GM21619 (cell line): ENCODE results near the gene PDZK1IP1.
"Not testable (repeated sequence)": the region's sequence is repeated elsewhere in the genome, so short reads cannot be mapped to it uniquely, and the experiment has no call there.

Source experiments
- ATAC-seq: cut with Tn5 transposase; IDR thresholded peaks from one replicate; pipeline ENCODE4 v1.9.1; 2021; ENCODE audit not compliant: unreplicated experiment

The PDZK1IP1 gene

DNA sequence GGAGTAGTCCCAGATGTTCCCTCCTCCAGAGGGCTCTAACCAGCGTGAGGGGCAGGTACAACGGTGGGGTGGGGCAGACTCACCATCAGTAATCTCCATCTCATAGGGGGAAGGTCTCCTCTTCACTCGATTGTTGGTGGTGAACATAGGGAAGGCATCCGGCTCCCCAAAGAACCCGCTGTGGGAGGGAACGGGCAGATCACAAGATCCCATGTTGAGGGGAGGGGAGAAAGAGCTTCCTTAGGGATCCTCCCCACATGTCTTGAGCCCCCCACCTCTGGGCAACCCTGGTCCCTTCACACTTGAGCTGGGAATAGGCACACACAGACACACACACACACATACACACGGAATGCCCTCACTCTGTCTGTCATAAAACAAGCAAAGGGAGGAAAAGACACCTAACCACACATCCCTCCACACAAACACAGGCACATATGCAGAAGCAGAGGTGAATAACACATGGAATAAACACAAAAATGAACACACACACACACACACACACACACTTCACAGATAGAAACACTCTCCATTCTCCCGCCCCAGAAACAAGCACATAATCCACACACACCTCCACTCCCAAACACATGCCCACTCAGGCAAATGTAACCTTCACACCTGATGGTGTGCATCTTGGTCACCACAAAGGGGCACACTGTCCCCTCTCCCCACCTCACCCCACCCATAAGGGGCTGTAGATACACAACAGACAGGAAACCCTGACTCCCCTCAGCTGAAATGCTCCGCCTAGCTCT lies 34.3 kb upstream of the PDZK1IP1 start:
- ATAC-seq: no peak

GRCh38 chr1:47223174-47223920 lies 33.5 kb upstream of the PDZK1IP1 start:
- ATAC-seq: no peak

- no peak for ATAC-seq
Measured at GRCh38 chr1:47222476-47222875, 32.6 kb upstream of the PDZK1IP1 start.

DNA sequence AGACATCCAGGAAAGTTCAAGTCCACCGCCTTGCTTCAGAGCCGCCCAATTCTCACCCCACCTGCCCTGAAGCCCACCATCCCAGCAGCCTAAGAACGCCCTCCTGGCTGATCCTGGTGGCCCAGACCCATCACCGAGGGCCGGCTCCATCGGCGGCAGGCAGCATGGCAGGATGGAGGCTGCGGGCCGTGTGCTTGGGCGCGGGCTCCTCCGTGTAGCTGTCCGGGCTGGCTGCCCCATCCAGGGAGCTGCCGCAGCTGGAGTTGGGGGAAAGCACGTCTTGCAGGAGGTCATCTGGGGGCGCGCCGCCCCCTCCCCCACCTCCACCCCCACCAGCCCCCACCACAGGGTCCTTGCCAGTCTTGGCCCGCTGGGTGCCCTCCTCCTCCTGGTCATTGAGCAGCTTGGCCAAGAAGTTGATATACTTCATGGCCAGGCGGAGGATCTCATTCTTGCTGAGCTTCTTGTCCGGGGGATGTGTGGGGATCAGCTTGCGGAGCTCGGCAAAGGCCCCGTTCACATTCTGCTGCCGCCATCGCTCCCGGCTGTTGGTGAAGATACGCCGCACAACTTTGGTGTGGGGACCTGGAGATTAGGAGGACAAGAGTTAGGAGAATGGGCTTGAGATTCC lies 29.9 kb upstream of the PDZK1IP1 start:
- no peak for ATAC-seq

DNA sequence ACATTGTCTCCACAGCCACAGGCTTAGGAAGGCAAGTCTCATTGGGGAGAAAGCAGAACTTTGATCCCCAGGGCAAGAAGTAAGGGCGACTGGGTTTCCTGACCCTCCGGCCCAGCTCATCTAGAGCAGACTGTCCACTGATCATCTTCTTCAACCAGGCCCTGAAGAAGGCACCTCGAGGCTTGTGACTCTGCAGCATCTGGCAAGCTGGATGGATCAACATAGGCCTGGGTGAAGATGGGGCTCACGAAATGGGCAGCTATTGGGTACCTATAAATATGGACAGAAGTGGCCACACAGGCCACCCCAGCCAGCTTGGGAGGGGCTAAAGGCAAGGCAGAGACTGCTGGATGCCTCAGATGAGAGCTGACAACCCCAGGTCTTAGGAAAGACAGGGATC lies 29.2 kb upstream of the PDZK1IP1 start:
- no peak for ATAC-seq

DNA sequence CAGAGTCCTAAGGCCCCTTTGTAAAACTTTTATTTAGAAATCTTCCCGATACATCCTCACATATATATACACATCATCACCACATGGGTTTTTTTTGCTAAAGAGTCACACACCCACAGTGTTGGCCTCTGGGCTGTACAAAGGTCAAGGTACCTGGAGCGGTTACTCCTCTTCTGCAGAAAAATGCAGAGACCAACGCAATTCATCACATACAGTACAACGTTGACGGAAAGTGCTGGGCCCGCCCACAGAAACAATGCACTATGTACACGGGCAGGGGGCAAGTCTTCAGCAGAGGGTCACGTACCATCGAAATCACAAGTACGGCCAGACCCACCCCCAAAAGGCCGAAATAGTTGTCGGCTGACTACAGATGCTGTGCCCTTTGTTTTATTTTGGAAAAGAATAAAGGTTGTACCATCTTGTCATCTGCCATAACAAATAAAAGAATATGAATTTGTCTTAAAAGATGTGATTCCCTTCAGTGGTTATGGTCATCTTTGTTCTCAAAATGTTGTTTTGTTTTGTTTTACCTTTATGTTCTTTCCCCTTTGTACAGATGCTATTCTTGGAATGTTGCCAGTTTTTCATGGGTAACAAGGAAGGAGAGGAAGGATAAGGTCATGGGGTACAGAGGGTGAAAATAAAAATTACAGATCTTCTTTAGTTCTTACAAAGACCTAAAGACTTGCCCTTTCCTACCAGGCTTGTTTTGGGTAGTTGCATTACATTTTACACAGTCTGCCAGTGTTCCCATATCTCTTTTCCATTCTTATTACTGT lies 26.6 kb upstream of the PDZK1IP1 start:
- ATAC-seq: no peak

DNA sequence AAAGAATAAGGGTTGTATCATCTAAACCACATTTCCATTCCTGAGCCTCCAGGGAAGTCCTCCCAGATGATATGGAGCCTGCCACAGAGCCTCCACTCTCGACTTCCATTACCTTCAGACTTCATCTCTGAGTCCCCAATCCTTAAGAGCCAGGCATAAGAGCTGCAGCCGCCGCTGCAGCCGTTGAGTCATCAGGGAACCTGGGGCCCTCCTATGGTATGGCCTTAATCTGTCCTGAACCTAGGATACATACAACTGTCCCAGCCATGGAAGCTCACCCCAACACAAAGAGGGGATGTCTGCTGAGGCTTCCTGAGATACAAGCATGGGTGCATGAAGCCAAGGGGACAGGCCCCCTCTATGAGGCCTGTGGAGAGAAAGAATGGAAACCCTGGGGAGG lies 25.9 kb upstream of the PDZK1IP1 start:
- no peak for ATAC-seq

DNA sequence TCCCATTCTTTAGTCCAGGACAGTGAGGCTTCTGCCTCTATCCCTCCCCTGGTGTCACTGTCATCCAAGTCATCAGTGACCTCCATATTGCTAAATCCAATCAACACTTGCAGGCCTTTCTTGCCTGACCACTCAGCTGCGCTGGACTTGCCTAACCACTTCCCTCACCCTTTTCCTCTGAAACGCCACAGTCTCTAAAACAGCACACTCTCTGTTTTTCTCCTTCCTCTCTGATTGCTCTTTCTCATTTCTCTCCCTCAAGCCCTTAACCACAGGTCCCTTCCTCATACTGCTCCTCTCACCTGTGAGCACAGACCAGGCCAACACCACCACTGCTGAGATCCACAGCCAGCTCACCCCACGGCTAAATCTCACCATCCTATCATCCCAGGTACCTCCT lies 24.7 kb upstream of the PDZK1IP1 start:
- ATAC-seq: no peak

DNA sequence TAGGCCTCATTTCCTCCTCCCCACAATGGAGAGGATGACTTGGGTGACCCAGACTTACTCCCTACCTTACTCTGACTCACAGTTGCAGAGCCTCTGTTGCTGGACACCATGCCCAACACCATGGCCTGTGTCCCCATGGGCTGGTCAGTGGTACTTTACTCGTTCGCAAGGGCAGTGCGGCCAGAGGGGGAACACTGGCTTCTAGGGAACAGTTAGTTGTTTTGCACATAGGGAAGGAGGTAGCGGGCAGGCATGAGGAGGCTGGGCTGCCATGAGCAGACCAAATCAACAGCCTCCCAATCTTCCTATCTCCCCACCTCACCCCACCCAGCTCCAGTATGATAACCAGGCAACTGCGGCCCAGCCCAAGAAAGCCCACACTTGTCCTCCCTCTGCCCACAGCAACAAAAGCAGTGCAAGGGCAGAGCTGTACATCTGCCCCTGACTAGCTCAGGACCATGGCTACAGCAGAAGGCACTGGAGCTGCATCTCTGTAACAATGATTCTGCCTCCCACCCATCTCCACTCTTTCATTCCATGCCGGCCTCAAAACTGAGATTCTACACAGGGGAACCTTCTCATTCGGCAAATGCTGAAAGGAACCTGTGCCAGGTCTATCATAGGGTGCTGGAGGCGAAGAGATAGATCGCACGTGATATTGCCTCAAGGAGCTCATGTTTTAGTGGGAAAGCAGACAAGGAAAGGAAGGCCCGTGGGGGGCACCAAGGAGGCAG lies 23.6 kb upstream of the PDZK1IP1 start:
- no peak for ATAC-seq

GRCh38 chr1:47212636-47213229 lies 22.9 kb upstream of the PDZK1IP1 start:
- no peak for ATAC-seq

GRCh38 chr1:47211796-47212269 lies 22.0 kb upstream of the PDZK1IP1 start:
- no peak for ATAC-seq

- no peak for ATAC-seq
Measured at GRCh38 chr1:47210666-47211065, 20.8 kb upstream of the PDZK1IP1 start.

DNA sequence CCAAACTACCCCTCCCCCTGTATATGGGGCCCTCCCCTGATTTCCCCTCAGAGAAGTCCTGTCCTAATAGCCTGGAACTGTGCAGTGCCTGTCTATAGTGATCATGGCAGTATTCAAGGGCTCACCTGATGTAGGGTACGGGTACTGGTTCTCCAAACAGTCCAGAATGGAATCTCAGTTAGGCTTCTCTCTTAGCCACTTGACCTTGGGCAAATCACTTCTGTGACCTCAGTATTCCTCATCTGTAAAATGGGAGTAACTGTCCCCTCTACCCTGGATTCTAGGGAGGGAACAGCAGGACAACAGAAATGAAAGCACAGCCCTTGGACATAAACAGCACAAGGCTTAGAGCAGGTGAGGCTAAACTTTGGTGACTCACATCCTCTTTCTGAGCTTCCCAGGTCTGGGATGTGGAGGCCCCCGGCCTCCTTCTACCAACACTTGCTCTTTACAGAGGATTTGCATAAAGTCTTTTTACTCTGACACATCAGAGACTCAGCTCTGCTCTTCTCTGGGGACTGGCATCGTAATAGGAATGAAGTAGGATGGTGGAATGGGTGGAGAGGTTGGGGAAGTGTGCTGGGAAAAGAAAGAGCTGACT lies 20.0 kb upstream of the PDZK1IP1 start:
- no peak for ATAC-seq

DNA sequence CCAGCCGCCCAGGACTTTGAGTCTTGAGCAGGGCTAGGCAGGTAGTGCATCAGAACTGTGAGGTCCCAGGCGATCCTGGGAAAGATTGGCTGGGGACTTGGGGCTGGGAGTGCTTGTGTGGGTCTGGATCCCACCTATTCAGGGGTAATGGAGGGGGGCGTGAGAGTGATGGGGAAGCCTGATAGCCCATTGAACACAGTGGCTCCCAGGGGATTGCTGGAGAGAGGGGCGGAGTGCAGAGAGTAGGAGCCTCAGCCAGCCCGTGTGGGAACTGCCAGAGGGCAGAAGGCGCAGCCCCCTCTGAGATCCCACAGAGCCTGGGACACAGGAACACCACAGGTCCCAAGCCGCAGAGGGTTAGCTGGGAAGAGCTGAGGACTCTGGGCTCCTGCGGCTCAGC lies 19.3 kb upstream of the PDZK1IP1 start:
- ATAC-seq: no peak

- ATAC-seq: no peak
Measured at GRCh38 chr1:47208374-47208850, 18.6 kb upstream of the PDZK1IP1 start.

DNA sequence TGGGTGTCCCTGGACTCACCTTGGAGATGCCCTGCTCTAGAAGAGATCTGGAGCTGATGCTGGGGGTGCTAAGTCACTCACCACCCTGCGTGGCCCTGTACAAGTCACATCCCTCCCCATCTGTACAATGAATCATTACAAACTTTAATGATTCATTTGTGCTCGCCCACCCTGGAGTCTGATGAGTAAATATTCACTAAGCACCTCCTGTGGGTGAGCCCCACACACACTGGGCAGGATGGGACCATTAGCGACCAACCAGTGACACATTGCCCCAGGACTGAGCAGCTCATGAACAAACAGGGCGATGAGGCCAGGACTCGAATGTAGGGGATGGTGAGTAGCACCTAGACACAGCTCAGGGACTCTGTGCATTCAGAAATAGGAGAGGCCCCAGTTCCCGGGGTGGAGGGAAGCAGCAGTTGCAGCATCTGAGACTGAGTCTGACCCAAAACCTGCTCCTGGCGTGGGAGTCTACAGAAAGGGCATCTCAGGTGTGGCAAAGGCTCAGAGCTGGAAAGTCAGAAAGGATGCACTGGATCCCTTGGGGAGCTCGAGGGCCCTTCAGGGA lies 18.1 kb upstream of the PDZK1IP1 start:
- no peak for ATAC-seq

- no peak for ATAC-seq
Measured at GRCh38 chr1:47205918-47206317, 16.1 kb upstream of the PDZK1IP1 start.

DNA sequence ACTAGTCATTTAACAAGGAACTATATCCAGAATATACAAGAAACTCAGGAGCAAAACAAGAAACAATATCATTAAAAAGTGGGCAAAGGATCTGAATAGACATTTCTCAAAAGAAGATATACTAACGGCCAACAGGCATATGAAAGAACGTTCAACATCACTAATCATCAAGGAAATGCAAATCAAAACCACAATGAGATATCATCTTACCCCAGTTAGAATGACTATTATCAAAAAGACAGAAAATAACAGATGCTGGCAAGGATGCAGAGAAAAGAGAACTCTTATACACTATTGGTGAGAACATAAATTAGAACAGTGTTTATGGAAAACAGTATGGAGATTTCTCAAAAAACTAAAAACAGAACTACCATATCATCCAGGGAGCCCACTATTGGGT lies 13.7 kb upstream of the PDZK1IP1 start:
- ATAC-seq: not testable (repeated sequence)

DNA sequence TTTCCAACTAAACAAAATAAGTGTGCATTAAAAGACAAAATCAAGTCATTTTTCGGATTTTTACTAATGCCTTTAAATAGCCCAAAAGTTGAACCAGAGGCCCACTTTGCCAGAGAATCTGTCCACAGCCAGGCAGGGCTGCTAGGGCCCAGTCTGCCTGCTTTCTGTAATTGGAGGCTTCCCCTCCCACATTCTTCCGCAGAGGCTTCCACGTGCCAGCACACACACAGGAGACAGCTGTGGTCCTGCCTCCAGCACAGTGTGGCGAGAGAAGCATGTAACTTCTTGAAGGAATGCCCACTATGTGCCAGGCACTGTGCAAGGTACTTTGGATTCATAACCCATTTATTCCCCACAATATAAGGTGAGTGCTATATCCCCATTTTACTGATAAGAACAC lies 11.3 kb upstream of the PDZK1IP1 start:
- no peak for ATAC-seq
